Adrenal gland (tissue), 5 donors: ENCODE data around the gene PDE9A.

ENCODE experiments used
- CTCF ChIP-seq, 6 experiments: fragments of 450-650 bp in 4 of 6; fragments of 200-600 bp in 2 of 6; sonication (generic) in 1 of 6; IDR thresholded peaks; 1 replicate in 5 of 6; 2 replicates in 1 of 6; pipeline versions ENCODE4 v1.5.1 to v1.8.0; 2016 to 2021; ENCODE audit warnings: antibody characterized with exemption in 6 of 6, mild to moderate bottlenecking in 2 of 6, moderate library complexity in 1 of 6
- POLR2A ChIP-seq, 2 donors: fragments of 450-650 bp; IDR thresholded peaks; one replicate each; pipeline ENCODE4 v1.6.1; 2017; ENCODE audit warnings: antibody characterized with exemption in 2 of 2, mild to moderate bottlenecking in 2 of 2, moderate library complexity in 1 of 2
- donor health status: DM: no; HTN: no; CAD: no.

GRCh38 chr21:42771503-42771805, 118.0 kb downstream of the PDE9A start:
- TF ChIP-seq POLR2A (IDR thresholded peaks at IDR 0.05) (no peak), CTCF (IDR thresholded peaks at IDR 0.05) (no peak)
